Glutamatergic neuron (in vitro differentiated cells): Measurements from ENCODE around the gene SNAI3. TPM values are rescaled to one million over a fixed set of nuclear protein-coding genes. Genes with fewer than 3 reads are reported as not detected.

Experiments used
- DNase-seq: peaks from one replicate; pipeline ENCODE4 v3.0.0; 2022
- H3K27ac Mint-ChIP-seq: one replicate; pipeline ENCODE4 v1.8.0; 2020; ENCODE audit warnings: mild to moderate bottlenecking, mixed read lengths, inconsistent platforms; ENCODE audit not compliant: unreplicated experiment
- H3K27me3 Mint-ChIP-seq: one replicate; pipeline ENCODE4 v1.8.0; 2020; ENCODE audit warnings: mild to moderate bottlenecking, moderate library complexity, mixed read lengths, inconsistent platforms; ENCODE audit not compliant: unreplicated experiment
- H3K36me3 Mint-ChIP-seq: one replicate; pipeline ENCODE4 v1.8.0; 2020; ENCODE audit warnings: mild to moderate bottlenecking, mixed read lengths, inconsistent platforms; ENCODE audit not compliant: unreplicated experiment
- H3K4me1 Mint-ChIP-seq: one replicate; pipeline ENCODE4 v1.8.0; 2020; ENCODE audit warnings: mild to moderate bottlenecking, low read depth, mixed read lengths, inconsistent platforms; ENCODE audit not compliant: unreplicated experiment
- H3K4me3 Mint-ChIP-seq: one replicate; pipeline ENCODE4 v1.8.0; 2020; ENCODE audit warnings: mild to moderate bottlenecking, mixed read lengths, inconsistent platforms; ENCODE audit not compliant: unreplicated experiment
- H3K9me3 Mint-ChIP-seq: one replicate; pipeline ENCODE4 v1.8.0; 2020; ENCODE audit warnings: mild to moderate bottlenecking, moderate library complexity, mixed read lengths, inconsistent platforms; ENCODE audit not compliant: unreplicated experiment
- CTCF ChIP-seq: fragments of 200-600 bp; sonication (generic); IDR thresholded peaks from one replicate; pipeline ENCODE4 v1.5.0; 2021; ENCODE audit not compliant: partially characterized antibody, unreplicated experiment
- total RNA-seq: library from RNA; stranded (reverse); fragmentation: NEBNext Ultra II Directional; extraction: Animal tissue kit (Norgen Biotek cat#: 25700); gene quantifications from one replicate; pipeline ENCODE4 v1.2.1, GENCODE V29; 2021; ENCODE audit not compliant: unreplicated experiment

Gene SNAI3
- total RNA-seq, 1 donor from 2014 or later, result not detected

- TF ChIP-seq CTCF, result no peak
- Mint-ChIP-seq H3K4me1 (peaks cover 9% of the 10 kb centered on the region), H3K9me3 (peaks cover 10% of the 10 kb centered on the region), H3K27ac (peak within 1 kb of the TSS; percentile 73), H3K36me3 (no peaks in the 10 kb centered on the region), H3K27me3 (peaks cover 11% of the 10 kb centered on the region), H3K4me3 (peak within 1 kb of the TSS; percentile 91)
- peak; percentile 96 for DNase-seq
Observed at GRCh38 chr16:88662843-88663606, 23.3 kb downstream of the SNAI3 start, which contains the start of gene MVD. Gene MVD (minus strand): TSS chr16:88663091. CDS start chr16:88663080, 11 bp downstream.

DNA sequence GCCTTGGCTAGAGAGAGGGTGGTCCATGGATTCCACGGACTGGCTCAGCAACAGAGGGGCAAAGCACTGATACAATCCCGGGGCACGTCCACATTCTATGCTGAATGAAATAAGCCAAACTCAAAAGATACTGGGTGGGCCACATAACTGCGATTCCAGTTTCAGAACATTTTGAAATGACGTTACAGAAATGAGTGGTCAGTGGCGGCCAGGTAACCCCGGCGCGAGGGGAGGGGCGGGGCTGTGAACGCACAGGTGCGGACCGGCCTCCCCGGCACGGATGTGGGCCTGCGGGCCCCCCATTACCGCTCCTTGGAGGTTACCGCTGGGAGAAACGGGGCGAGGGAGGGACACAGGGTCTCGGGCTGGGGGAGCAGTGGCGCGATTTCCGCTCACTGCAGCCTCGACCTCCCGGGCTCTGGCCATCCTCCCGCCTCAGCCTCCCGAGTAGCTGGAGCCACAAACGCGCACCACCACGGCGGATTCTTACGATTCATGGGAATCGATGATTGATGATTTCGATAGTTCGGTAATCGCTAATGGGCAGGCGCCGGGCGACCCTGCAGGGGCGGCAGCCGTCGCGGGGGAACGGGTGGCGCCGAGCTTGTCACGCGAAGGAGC, 24.0 kb downstream of the SNAI3 start:
- Mint-ChIP-seq H3K9me3 (peaks cover 8% of the 10 kb centered on the region), H3K27me3 (peaks cover 10% of the 10 kb centered on the region), H3K4me1 (peaks cover 7% of the 10 kb centered on the region), H3K4me3 (peak overlapping the region; percentile 87), H3K27ac (peak overlapping the region; percentile 73), H3K36me3 (no peaks in the 10 kb centered on the region)
- TF ChIP-seq CTCF, result no peak
- no peak for DNase-seq

DNA sequence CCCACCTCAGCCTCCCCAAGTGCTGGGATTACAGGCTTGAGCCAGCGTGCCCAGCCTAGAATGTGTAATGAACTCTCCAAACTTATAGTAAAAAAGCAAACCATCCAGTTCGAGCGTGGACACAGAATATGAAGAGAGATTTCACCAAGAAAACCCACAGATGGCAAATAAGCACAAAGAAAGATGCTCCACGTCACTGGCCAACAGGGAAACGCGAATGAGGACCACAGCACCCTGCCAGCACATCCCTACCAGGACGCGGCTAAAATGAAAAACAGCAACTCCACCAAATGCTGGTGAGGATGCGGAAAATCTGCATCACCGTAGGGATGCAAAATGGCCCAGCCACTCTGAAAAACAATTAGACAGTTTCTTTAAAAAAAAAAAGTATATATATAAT, 24.8 kb downstream of the SNAI3 start:
- no peak for DNase-seq
- Mint-ChIP-seq H3K27me3 (peaks cover 8% of the 10 kb centered on the region), H3K36me3 (no peaks in the 10 kb centered on the region), H3K4me3 (peak overlapping the region; percentile 87), H3K9me3 (peaks cover 8% of the 10 kb centered on the region), H3K27ac (peak overlapping the region; percentile 59), H3K4me1 (peaks cover 7% of the 10 kb centered on the region)
- TF ChIP-seq CTCF, result no peak

DNA sequence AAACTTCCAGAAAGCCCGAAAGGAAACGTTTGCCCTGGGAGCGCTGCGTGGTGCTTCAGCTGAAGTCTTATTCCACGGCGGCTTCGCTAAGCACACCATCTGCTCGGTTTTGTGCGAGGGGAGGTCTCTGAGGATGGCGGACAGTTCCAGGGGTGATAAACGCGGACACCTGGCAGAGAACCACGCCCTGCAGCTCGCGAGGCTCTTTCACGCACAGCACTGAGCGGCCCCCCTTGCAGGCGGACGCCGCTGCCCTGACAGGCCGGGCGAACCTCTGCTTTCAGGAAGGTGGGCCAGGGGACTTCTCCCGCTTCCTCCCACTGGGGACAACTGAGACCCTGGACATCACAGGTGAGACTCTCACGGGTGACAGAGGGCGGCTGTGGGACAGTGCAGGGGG, 27.1 kb downstream of the SNAI3 start:
- no peak for TF ChIP-seq CTCF
- H3K4me1 Mint-ChIP-seq, result peaks cover 11% of the 10 kb centered on the region
- peaks cover 8% of the 10 kb centered on the region for H3K9me3 Mint-ChIP-seq
- H3K27me3 Mint-ChIP-seq, result peaks cover 14% of the 10 kb centered on the region
- no peak for DNase-seq
- no peak overlapping the region for H3K27ac Mint-ChIP-seq
- H3K36me3 Mint-ChIP-seq, result no peaks in the 10 kb centered on the region
- peak overlapping the region; percentile 52 for H3K4me3 Mint-ChIP-seq

GRCh38 chr16:88658714-88659113, 27.6 kb downstream of the SNAI3 start:
- H3K4me1 Mint-ChIP-seq, result peaks cover 11% of the 10 kb centered on the region
- no peak for TF ChIP-seq CTCF
- H3K36me3 Mint-ChIP-seq, result no peaks in the 10 kb centered on the region
- no peak overlapping the region for H3K27ac Mint-ChIP-seq
- H3K27me3 Mint-ChIP-seq, result peaks cover 14% of the 10 kb centered on the region
- H3K9me3 Mint-ChIP-seq, result peaks cover 6% of the 10 kb centered on the region
- DNase-seq, result no peak
- peak overlapping the region; percentile 52 for H3K4me3 Mint-ChIP-seq
